ENCODE data around the gene PLXNA4. TPM values are rescaled to one million over a fixed set of nuclear protein-coding genes. Genes with fewer than 3 reads are reported as not detected.
A peak's percentile ranks its signal among the peaks of the same experiment; 100 is the strongest.

Gene PLXNA4
- total RNA-seq, 4 donors from 2014 or later, result 0.49 to 7.1 (median 2.0) TPM

GRCh38 chr7:132406039-132406438 lies 170.2 kb downstream of the PLXNA4 start:
- WGBS, 2 donors, result 77 to 82% methylated on average over 4 of the region's 4 CpGs
- no peak overlapping the region for H3K27ac ChIP-seq
- no peaks in the 10 kb centered on the region for H3K27me3 ChIP-seq
- no peak for DNase-seq
- intact Hi-C loops (cut with DNase I), result no loop called here
- H3K9me3 ChIP-seq, result no peaks in the 10 kb centered on the region
- H3K4me1 ChIP-seq, result peaks cover 0 to 38% (median 3%) of the 10 kb centered on the region in 3 donors
- TF ChIP-seq POLR2A (IDR thresholded peaks at IDR 0.05) (no peak), CTCF (IDR thresholded peaks at IDR 0.05) (no peak)
- H3K36me3 ChIP-seq, result no peaks in the 10 kb centered on the region
- H3K4me3 ChIP-seq, result no peak overlapping the region

GRCh38 chr7:132404261-132404660 lies 172.0 kb downstream of the PLXNA4 start:
- intact Hi-C loops (cut with DNase I), result no loop called here
- TF ChIP-seq POLR2A (IDR thresholded peaks at IDR 0.05) (no peak), CTCF (IDR thresholded peaks at IDR 0.05) (no peak)
- H3K27me3 ChIP-seq, result no peaks in the 10 kb centered on the region
- 67 to 90% methylated on average over 1 to 3 of the region's 3 CpGs for WGBS, 2 donors
- no peaks in the 10 kb centered on the region for H3K36me3 ChIP-seq
- DNase-seq, result no peak
- no peak overlapping the region for H3K4me3 ChIP-seq
- no peaks in the 10 kb centered on the region for H3K9me3 ChIP-seq
- peaks cover 0 to 29% (median 3%) of the 10 kb centered on the region in 3 donors for H3K4me1 ChIP-seq
- peak overlapping the region in 3 of 4 donors; percentile 68 to 87 (median 82) for H3K27ac ChIP-seq

DNA sequence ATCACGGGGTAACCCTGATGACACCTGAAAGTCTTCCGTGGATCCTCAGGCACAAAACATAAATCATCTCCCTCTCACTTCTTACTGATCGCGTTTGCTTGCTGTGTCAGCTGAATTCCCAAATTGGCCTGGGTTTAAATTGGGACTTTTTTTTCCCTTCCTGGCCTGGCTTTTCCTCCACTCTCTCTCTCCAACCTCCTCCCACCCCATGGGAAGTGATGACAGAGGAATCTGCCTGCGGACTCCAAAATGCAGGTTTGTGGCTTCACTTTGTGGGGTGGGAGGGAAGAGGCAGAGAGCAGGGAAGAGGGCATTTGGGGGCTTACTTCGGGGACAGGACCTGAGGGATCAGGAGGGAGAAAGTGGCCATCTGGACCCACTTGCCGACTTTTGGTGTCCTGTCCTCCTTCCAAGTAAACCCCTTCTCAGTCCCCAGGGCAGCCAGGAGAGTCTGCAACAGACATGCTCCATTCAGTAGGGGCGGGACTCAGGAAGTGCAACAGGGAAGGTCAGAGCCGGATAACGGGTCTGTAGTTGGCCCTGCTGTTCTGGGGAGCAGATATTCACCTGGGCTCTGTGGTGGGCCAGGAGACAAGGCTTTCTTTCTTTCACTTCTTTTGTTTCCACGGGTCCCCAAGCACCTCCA lies 172.7 kb downstream of the PLXNA4 start:
- Histone ChIP-seq H3K27me3 (no peaks in the 10 kb centered on the region), H3K9me3 (no peaks in the 10 kb centered on the region), H3K4me3 (no peak overlapping the region), H3K4me1 (peaks cover 0 to 29% (median 3%) of the 10 kb centered on the region in 3 donors), H3K27ac (peak overlapping the region; percentile 39 to 87 (median 75)), H3K36me3 (no peaks in the 10 kb centered on the region)
- intact Hi-C loops (cut with DNase I), result no loop called here
- no peak for DNase-seq
- 32 to 51% methylated on average over 8 of the region's 11 CpGs for WGBS, 2 donors
- TF ChIP-seq CTCF (IDR thresholded peaks at IDR 0.05) (no peak), POLR2A (IDR thresholded peaks at IDR 0.05) (no peak)

- Histone ChIP-seq H3K4me1 (peaks cover 0 to 29% (median 3%) of the 10 kb centered on the region in 3 donors), H3K27ac (peak overlapping the region; percentile 39 to 87 (median 75)), H3K27me3 (no peaks in the 10 kb centered on the region), H3K36me3 (no peaks in the 10 kb centered on the region), H3K4me3 (no peak overlapping the region), H3K9me3 (no peaks in the 10 kb centered on the region)
- WGBS, 2 donors, result 43% methylated on average over 5 of the region's 8 CpGs; no CpG with 5 or more reads in 1 of the 2 donors
- intact Hi-C loops (cut with DNase I), result no loop called here
- DNase-seq, result no peak
- TF ChIP-seq POLR2A (IDR thresholded peaks at IDR 0.05) (no peak), CTCF (IDR thresholded peaks at IDR 0.05) (no peak)
Observed at GRCh38 chr7:132402751-132403245, 173.5 kb downstream of the PLXNA4 start.

DNA sequence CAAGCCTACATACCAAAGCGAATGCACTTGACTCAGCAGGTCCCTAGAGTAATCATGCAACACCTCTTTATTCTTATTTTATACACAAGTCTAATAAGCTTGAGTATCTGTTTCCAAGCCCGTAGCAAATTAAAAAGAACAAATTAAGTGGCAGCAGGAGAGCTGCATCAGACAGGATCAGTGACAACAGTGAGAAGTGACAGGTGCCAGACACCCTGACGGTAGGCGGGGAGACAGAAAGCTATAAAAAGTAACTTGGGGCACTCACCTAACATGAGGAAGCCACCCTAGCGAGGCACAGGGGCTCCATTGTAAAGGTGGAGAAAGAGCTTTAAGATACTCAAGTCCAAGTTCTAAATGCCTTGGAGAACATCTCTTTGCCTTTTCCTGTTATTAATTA lies 174.2 kb downstream of the PLXNA4 start:
- WGBS, 2 donors, result 75 to 81% methylated on average over 5 of the region's 5 CpGs
- H3K27ac ChIP-seq, result peak overlapping the region; percentile 46 to 87 (median 75)
- peaks cover 0 to 29% (median 3%) of the 10 kb centered on the region in 3 donors for H3K4me1 ChIP-seq
- H3K36me3 ChIP-seq, result no peaks in the 10 kb centered on the region
- no peaks in the 10 kb centered on the region for H3K27me3 ChIP-seq
- no peak overlapping the region for H3K4me3 ChIP-seq
- TF ChIP-seq CTCF (IDR thresholded peaks at IDR 0.05), result no peak
- no peak for TF ChIP-seq POLR2A (IDR thresholded peaks at IDR 0.05)
- intact Hi-C loops (cut with DNase I), result no loop called here
- H3K9me3 ChIP-seq, result no peaks in the 10 kb centered on the region
- DNase-seq, result no peak
